GM18498 (cell line): ENCODE results near the gene KCNJ10.

Experiments used
- ATAC-seq: cut with Tn5 transposase; IDR thresholded peaks from one replicate; pipeline ENCODE4 v1.9.1; 2021; ENCODE audit warnings: mild to moderate bottlenecking, moderate library complexity; ENCODE audit not compliant: unreplicated experiment

KCNJ10 gene

DNA sequence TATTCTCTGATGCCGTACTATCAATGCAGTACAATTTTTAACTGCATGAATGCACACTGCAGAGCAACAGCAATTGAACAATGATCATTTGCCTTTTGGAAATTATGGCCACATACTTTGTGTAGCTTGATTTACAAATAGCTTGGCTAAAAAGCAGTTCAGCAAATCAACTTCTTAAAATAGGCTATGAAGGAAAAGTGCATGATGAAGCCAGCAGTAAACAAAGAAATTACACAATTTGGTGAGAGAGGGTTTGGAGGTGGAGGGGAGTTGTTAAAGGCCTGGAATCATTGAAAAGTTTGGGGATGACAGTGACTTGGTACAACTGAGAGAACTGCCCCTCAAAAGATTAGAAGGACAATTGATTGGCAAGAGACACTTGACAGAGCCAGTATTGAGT, 44.6 kb downstream of the KCNJ10 start:
- ATAC-seq, result no peak

DNA sequence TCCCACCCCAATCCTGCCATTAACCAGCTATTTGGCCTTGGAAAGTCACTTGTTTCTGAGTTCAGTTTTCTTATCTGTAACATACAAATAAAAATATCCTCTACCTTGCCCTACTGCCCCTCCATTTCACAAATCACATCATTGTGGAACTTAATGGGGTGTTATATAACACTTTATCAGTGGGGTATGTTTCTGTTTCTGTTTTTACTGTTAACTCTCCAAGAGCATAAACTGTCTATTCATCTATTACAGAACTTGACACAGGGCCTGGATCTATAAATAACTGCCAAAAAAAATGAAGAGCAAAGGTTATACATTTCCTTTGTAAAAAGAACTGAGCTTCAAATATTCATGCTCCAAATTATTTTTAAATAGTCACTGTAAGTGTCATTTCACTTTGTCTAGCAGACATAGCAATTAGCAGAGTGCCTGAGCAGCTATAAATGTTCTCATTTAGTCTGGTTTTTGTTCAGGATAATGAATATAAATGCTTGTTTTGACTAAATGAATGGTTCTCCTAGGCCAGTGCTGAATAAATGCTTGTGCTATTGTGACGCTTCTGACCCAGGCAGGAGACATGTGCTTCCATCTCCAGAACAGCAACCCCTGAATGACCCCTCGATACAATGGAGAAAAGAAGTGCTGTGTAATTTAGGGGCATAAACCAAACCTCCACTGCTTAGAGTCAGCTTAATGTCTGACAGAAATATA, 45.6 kb downstream of the KCNJ10 start:
- ATAC-seq, result no peak

DNA sequence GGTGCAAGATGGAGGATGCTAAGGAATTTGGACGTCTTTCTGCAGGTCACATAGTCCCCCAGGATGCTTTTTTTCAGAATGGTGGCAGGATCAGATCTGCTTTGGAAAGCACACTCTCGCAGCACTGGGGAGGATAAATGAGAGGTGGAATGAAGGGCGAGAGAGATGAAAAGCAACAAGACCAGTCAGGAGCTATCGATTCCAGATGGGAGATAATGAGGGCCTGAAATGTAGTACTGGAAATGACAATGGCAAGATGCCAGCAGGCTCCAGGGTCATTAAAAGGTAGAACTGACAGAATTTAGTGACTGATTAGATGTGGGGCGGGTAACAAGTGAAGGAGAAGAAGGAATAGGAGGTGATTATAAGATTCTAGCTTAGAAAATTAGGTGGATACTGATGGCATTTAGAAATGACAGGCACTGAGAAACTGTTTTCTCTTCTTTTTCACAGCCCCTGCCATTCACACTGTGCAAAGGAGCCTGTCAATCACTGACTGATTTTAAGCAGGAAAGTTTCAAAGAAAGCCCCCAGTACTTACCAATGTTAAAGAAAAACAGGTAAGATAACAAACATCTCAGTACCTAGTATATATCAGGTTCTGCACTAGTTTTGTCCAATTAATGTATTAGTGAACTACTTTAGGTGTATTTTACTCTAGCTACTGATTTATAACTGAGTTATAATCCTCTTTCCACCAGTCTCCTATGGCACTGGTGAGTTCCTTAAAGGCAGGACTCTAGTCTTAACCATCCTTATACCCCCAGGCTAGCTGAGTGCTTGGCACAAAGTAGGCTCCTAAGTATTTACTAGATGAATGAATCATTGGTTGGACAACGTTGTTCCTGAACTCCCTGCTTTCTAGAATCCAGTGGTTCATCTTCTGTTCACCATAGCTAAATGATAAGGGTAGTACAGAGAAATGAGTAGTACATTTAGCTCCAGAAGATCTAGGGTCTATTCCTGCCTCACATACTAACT, 47.3 kb downstream of the KCNJ10 start:
- no peak for ATAC-seq

DNA sequence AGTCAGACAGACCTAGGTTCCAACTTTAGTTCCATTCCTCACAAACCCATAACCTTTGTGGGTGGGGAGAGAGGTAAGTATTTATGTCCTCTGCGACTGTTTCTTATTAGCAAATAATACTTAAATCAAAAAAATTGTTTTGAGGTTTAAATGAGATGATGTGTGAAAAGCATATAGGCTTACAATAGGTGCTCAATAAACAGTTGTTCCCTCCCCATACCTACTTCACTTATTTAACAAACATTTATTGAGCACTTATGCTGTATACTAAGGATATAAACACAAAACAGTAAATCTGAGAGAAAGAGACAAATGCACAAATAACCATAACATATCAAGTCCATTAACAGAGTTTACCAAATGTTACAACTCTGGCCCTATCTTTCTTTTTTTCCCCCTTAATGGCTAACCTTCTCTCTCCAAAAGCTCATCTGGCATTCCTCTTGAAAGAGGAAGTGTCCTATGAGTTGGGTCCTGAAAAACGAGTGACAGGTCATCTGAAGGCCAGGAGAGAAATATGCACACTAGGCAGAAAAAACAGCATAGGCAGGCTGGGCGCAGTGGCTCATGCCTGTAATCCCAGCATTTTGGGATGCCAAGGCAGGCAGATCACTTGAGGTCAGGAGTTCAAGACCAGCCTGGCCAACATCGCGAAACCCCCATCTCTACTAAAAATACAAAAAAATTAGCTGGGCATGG, 48.4 kb downstream of the KCNJ10 start:
- no peak for ATAC-seq

DNA sequence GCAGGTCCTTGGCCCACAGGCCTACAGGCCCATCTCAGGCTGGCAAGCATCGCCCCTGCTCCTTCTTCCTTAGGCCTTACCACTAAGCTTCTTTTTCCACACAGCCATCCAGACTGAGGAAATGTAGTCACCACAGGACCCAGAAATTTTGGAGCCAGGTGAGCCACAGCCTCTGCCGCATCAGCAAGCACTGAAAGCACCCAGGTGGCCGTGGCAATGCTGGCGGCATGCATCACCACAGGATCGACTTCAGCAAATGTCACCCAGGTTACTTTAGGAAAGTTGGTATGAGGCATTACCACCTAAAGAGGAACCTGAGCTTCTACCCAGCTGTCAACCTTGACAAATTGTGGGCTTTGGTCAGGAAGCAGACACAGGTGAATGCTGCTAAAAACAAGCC, 49.8 kb downstream of the KCNJ10 start:
- no peak for ATAC-seq

DNA sequence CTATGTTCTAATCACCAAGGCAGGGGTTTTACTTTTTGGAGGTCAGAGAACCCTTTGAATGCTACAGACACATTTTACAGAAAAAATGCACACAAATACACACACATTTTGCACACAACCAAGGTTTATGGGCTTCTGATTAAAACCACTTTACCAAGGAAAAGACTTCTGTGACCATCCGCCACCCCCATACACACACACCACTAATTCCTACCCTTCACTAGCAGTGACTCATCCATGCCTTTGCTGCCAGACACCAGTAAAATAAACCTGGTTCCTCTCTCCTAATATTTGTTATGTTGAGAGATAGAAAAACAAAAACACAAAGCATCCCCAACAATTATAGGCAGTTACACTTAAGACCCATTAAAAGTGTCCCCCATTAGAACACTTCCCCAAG, 51.1 kb downstream of the KCNJ10 start:
- no peak for ATAC-seq

DNA sequence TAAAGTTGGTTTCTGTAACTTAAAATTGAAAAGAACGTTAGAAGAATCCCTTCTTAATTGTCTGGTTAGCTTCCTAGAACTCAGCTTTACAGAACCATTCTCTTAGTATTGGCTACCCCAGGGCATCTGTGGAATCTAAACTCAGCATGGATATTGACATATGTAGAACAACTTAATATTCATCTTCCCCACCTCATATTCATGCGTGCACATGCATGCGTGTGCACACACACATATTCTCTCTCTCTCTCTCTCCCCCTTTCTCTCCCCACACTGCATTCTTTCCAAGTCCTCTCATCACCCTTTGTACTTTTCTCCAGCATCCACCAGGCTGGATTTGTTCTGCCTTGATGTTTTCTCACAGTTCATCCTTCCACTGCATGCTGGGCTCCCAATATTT, 51.6 kb downstream of the KCNJ10 start:
- ATAC-seq, result no peak

DNA sequence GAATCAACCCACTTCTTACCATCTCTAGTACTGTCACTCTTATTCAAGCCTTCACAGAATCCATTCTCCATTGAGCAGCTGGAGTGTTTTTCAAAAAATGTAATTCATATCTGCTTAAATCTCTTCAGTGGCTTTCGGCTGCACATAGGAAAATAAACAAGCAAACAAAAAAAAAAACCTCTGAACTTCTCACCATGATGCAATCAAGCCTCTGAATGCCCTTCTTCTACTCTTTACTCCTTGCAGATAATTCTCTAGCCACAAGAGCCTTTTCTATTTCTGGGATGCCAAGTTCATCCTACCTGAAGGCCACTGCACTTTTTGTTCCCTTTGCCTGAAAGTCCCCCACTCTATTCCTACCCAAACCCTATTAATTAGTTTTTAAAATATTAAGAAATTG, 52.4 kb downstream of the KCNJ10 start:
- ATAC-seq, result no peak

DNA sequence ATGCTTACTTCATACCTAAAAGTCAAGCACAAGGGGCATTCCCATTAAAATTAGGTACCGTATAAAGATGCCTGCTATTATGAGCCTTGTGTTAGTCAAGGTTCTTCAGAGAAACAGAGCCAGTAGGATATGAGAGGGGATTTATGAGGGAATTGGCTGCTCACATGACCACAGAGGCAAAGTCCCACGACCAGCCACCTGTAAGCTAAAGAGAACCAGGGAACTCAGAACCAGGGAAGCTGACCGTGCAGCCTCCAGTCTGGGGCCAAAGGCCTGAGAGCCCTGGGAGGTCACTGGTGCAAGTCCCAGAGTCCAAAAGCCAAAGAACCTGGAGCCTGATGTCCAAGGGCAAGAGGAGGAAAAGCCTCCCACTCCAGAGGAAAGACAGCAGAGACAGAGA, 58.2 kb downstream of the KCNJ10 start:
- ATAC-seq, result no peak

DNA sequence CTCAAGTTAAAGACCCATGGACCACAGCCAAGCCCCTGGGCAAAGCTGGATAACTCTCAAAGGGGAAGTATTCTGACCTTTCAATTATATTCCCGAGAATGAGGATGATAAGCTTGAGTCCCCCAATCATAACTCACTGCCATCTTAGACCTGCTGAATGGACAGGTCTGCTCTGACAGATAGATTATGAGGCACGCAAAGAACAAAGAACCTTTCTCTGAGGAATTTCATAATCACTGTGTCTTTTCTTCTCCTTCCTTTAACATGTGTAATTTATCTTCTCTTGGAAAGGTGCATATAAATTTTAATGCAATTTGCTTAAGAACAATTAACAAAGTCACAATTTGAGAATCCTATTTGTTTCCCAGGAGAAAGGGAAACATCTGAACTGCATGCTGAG, 60.2 kb downstream of the KCNJ10 start:
- no peak for ATAC-seq

DNA sequence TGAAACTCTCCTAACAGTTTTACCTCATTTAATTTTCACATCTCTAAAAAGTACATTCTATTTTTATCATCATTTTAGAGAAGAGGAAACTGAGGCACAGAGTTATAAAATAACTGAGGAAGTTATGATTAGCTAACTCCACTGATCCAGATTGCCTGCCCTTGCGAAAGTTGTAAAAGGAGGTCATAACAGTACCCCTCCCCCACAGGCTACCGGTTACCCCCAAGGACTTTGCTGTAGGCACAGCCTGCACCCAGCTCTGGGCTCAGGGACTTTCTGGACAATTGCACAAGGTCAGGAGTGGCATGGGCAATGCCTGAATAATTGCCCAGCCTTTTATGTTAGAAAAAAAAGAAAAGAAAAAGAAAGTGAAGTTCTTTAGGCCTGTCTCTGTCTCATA, 60.9 kb downstream of the KCNJ10 start:
- no peak for ATAC-seq

DNA sequence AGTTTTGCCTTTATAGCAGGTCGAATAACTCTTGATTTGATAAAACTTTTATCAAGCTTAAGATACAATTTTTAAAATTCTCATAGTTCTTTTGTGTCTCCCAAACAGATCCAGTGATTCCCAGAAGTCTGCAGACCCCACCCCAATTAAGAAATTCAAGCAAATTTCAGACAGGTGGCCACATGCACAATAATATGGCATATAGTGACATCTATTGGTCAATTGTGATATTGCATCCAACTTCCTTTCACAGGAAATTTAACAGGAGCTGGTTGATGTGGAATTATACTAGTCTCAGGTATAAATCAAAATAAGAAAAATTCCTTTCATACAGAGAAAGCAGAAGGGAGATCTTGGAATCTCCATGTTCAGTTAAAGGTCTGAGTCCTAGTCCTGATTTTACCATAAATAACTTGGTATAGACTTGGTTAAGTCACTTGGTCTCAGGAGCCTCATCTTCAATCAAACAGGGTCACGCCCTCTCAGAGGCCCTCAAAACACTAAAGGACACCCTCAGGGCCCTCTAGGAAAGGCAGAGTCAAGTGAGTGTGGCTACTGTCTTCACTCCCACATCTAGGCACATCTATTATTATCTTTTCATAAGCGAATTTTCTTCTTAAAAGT, 62.3 kb downstream of the KCNJ10 start:
- no peak for ATAC-seq

DNA sequence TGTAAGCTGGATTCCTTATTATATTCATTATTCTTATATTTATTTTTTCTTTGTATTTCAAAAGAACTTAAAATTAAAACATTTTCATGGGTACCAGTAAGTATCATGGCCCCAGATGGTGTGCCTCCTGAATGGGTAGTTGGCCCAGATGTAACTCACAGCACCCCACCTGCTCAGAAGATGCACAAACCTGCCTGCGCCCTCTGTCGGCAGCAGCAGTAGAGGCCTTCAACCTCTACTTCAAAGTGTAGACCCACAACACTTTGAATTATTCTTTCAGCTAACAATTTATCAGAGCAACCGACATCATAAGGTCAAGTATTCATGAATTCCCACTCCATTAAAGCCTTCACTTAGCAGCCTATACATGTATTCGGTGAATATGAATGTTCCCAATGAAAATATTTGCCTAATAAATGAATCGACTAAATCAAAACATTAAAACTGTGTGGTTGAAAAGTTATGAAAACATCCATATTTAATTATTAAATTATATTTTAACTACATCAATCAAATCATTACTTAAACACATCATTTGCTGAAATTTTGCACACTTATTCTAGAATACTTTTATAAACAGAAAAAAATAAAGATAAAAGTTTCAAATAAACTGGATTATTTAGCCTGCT, 63.5 kb downstream of the KCNJ10 start:
- ATAC-seq, result peak; percentile 65

DNA sequence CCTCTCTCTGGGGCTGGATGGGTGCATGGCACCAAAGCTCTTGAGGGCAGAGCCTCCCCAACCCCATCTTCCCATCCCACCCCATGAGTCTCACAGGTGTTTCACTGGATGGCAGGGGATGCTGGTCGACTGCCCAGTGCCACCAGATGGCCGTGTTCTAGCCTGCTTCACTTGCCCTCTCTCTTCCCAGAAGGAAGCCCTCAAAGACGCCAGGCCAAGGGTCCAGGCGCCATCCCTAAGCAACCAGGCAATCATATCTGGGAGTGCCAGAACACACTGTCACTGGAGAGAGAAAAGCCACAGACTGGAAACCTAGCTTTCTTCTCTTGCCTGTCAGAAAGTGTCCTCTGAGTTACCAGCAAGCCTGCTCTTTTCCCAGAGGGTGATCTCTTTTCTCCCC, 64.9 kb downstream of the KCNJ10 start:
- ATAC-seq, result no peak

DNA sequence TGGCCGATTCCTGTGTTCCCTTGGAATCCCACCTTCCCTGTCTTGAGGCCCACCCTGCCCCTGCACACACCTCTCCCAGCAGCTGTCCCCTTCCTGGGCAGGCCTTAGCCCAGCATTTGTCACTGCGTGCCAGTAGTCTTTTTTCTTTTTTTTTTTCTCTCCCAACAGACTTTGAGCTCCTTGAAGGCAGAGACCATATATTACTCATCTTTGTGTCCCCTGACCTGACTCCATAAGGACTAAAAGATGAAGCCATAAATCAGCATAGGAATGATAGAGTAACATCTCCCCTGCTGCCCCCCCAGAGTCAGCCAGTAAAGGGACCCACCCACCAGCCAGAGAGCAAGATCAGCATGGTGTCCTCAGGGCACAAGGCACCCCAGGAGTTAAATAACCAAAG, 65.5 kb downstream of the KCNJ10 start:
- ATAC-seq, result no peak

DNA sequence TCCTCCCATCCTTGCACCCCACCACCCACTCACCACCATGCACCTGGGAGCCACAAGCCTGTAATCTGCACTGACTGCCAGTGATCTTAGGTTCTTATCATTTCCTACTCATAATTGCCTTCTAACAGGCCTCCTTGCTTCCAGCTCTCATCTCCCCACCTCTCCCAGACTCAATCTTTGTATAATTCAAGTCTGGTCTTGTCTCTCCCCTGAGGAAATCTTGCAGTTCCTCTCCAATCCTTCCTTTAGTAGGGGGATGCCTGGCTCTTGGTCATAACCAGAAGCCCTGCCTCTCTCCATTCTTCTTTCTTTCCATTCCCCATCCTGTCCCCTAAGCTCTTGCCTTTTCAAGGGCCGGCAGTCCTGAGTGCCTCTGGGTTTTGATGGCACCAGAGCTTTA, 66.0 kb downstream of the KCNJ10 start:
- ATAC-seq, result no peak

DNA sequence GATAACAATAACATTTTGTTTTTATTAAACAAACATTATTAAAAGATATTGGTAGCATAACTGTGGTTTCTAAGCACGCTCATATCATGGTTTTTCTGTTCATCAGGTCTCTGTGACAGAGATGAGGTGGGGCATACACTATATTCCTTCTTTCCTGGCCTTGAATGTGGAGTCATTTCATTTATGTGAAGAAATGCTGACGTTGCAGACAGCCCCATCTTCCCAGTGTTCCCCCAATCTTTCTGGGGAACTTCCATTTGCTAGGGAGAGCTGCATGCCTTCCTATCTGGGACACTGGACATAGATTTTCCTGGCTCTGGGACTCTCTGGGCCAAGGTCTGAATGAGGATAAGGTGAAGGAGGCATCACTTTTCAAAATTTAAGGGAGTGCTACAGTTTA, 68.5 kb downstream of the KCNJ10 start:
- ATAC-seq, result no peak

DNA sequence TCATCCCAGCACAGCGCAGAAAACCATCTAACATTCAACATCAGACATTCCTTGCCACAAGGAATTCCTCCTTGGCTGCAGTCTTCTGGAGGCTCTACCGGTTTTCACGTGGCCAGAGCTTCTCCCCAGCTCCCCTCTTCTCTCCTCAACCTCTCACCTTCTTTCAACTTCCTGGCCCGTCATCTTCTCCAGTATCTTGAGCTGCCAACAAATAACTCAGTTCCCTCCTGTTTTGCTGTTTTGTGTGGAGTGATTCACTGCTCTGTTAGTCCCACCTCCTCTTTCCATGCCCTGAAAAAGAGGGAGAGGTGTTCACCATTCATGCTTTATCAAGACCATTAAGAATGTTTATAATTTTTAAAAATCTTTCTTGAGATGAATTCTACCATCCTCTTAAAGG, 70.8 kb downstream of the KCNJ10 start:
- ATAC-seq, result no peak

DNA sequence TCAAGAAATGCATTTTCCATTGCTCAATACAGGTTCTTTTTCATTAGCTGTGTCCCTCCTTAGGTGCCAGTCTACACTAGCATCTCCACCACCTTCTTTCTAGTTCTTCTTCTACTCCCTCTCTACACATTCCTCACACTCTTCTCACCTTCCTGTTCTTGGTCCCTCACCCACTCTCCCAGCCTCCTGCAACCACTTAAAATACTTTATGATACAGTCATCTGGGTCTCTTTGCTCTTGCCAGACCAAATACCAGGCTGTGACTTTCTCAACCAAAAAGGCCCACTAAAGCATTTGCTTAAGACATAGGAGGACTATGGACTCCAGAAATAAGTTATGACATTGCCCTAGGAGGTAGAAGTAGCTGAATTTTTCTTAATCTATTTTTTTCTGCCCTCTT, 73.3 kb downstream of the KCNJ10 start:
- no peak for ATAC-seq

DNA sequence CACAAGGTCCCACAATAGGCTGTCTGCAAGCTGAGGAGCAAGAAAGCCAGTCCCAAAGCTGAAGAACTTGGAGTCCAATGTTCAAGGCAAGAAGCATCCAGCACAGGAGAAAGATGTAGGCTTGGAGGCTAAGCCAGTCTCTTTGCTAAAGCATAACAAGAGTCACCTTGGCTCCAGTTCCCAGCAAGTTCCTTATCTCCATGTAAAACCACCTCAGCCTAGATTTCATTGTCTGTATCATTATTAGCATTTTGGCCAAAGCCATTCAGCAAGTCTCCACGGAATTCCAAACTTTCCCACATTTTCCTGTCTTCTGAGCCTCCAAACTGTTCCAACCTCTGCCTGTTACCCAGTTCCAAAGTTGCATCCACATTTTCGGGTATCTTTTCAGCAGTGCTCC, 75.1 kb downstream of the KCNJ10 start:
- ATAC-seq, result no peak

DNA sequence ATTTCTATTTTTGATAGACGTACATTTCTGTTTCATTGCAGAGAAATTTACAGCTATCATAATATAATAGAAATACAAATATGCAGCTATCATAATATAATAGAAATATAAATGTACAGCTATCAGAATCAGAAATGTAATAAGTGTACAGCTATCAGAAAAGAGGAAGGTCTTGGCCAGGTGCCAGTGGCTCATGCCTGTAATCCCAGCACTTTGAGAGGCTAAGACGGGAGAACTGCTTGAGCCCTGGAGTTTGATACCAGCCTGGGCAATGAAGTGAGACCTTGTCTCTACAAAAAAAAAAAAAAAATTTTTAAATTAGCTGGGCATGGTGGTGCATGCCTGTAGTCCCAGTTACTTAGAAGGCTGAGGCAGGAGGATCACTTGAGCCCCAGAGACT, 76.0 kb downstream of the KCNJ10 start:
- ATAC-seq, result no peak
